Measurements from ENCODE around the gene LRRTM2. TPM values are rescaled to one million over a fixed set of nuclear protein-coding genes. Genes with fewer than 3 reads are reported as not detected.

The LRRTM2 gene
- total and polyA plus RNA-seq, 2 donors (not counting 1 experiment from before 2014, with no cell fraction given): 0.01 TPM; not detected in 1

DNA sequence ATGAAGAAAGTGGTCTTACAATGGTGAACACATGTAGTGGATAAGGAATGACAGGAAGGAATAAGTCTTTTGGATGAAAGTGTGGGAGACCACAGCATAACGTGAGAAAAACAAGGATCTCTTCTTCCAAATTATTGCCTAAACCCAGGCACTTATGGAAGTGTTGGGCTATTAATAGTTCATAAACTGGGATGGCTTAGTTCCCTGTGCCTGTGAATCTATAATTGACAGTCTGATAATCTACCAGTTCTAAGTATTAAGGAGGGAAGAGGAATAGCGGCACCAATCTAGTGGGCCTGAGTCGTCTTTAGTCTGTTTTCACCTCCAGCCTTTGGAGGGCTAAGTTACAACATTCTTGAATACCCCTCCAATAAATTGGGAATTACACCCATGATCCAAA is 39.2 kb upstream of the LRRTM2 start:
- WGBS (ENCODE audit: insufficient coverage): 83% methylated on average over 1 of the region's 3 CpGs
- Histone ChIP-seq H3K79me2 (ENCODE audit: control insufficient read depth, insufficient read depth, low read length) (no peaks in the 10 kb centered on the region), H3K4me1 (ENCODE audit: control insufficient read depth in 2 of 2, insufficient read depth in 2 of 2, low read length in 2 of 2) (no peaks in the 10 kb centered on the region), H3K9ac (ENCODE audit: low read length) (no peak overlapping the region), H4K20me1 (ENCODE audit: control insufficient read depth, insufficient read depth, low read length, poor library complexity, severe bottlenecking) (no peaks in the 10 kb centered on the region), H2AFZ (ENCODE audit: insufficient read depth, low read depth, low read length, poor library complexity, severe bottlenecking) (no peak overlapping the region), H3K4me2 (replicated peaks; ENCODE audit: low read depth, low read length, poor library complexity, severe bottlenecking) (no peak overlapping the region), H3K27ac (ENCODE audit: low read length in 2 of 2) (no peak overlapping the region), H3K27me3 (replicated peaks in 1 of 4; ENCODE audit: control extremely low read depth in 1 of 4, control insufficient read depth in 3 of 4, insufficient read depth in 4 of 4, low read length in 3 of 4) (no peaks in the 10 kb centered on the region), H3K4me3 (ENCODE audit: control extremely low read depth in 1 of 5, extremely low read depth in 1 of 5, insufficient read depth in 1 of 5, low read depth in 2 of 5, low read length in 4 of 5) (no peak overlapping the region), H3K9me3 (ENCODE audit: control extremely low read depth in 1 of 3, control insufficient read depth in 2 of 3, insufficient read depth in 1 of 3, low read length in 2 of 3) (no peaks in the 10 kb centered on the region), H3K36me3 (replicated peaks in 1 of 2; ENCODE audit: control extremely low read depth in 1 of 2, control insufficient read depth in 1 of 2, extremely low read depth in 1 of 2, insufficient read depth in 2 of 2, low read length in 1 of 2) (peaks cover 0 to 4% of the 10 kb centered on the region in 2 experiments)
- H3K27me3 Mint-ChIP-seq: no peaks in the 10 kb centered on the region
- ATAC-seq (ENCODE audit: low read depth): no peak
- ChIA-PET CTCF (no interaction called here), POLR2A (no interaction called here)
- no peak for DNase-seq
- TF ChIP-seq EZH2 (IDR thresholded peaks at IDR 0.05; ENCODE audit: borderline replicate concordance, insufficient read depth, low read depth, low read length, poor library complexity, severe bottlenecking): no peak
- TF ChIP-seq, protein P1, sequence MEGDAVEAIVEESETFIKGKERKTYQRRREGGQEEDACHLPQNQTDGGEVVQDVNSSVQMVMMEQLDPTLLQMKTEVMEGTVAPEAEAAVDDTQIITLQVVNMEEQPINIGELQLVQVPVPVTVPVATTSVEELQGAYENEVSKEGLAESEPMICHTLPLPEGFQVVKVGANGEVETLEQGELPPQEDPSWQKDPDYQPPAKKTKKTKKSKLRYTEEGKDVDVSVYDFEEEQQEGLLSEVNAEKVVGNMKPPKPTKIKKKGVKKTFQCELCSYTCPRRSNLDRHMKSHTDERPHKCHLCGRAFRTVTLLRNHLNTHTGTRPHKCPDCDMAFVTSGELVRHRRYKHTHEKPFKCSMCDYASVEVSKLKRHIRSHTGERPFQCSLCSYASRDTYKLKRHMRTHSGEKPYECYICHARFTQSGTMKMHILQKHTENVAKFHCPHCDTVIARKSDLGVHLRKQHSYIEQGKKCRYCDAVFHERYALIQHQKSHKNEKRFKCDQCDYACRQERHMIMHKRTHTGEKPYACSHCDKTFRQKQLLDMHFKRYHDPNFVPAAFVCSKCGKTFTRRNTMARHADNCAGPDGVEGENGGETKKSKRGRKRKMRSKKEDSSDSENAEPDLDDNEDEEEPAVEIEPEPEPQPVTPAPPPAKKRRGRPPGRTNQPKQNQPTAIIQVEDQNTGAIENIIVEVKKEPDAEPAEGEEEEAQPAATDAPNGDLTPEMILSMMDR (IDR thresholded peaks at IDR 0.05): no peak
- H3K27ac Mint-ChIP-seq: no peak overlapping the region
- intact Hi-C loops (cut with micrococcal nuclease): no loop called here
- H3K4me1 Mint-ChIP-seq: peaks cover 3% of the 10 kb centered on the region
- no peaks in the 10 kb centered on the region for H3K9me3 Mint-ChIP-seq (ENCODE audit: insufficient read depth)
- no peak overlapping the region for H3K4me3 Mint-ChIP-seq

DNA sequence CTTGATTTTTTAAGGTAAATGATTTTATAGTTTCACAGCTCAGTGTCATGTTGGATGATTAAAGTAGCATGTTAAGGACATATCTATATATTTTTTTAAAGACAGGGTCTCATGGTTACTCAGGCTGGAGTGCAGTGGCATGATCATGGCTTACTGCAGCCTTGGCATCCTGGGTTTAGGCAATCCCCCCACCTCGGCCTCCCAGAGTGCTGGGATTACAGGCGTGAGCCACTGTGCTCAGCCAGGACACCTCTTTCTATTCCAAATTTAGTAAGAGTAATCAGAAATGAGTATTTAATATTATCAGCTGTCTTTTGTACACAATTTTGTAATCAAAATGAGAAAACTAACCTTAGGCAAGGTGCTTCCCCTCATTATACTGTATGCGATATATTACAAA is 38.6 kb upstream of the LRRTM2 start:
- POLR2A ChIA-PET: no interaction called here
- H3K27me3 Mint-ChIP-seq: no peaks in the 10 kb centered on the region
- no peaks in the 10 kb centered on the region for H3K9me3 Mint-ChIP-seq (ENCODE audit: insufficient read depth)
- no peak overlapping the region for H3K27ac Mint-ChIP-seq
- Histone ChIP-seq H3K4me2 (replicated peaks; ENCODE audit: low read depth, low read length, poor library complexity, severe bottlenecking) (no peak overlapping the region), H3K9me3 (ENCODE audit: control extremely low read depth in 1 of 3, control insufficient read depth in 2 of 3, insufficient read depth in 1 of 3, low read length in 2 of 3) (no peaks in the 10 kb centered on the region), H3K27ac (ENCODE audit: low read length in 2 of 2) (no peak overlapping the region), H2AFZ (ENCODE audit: insufficient read depth, low read depth, low read length, poor library complexity, severe bottlenecking) (no peak overlapping the region), H3K9ac (ENCODE audit: low read length) (no peak overlapping the region), H3K4me3 (ENCODE audit: control extremely low read depth in 1 of 5, extremely low read depth in 1 of 5, insufficient read depth in 1 of 5, low read depth in 2 of 5, low read length in 4 of 5) (no peak overlapping the region), H3K27me3 (replicated peaks in 1 of 4; ENCODE audit: control extremely low read depth in 1 of 4, control insufficient read depth in 3 of 4, insufficient read depth in 4 of 4, low read length in 3 of 4) (no peaks in the 10 kb centered on the region), H3K4me1 (ENCODE audit: control insufficient read depth in 2 of 2, insufficient read depth in 2 of 2, low read length in 2 of 2) (no peaks in the 10 kb centered on the region), H4K20me1 (ENCODE audit: control insufficient read depth, insufficient read depth, low read length, poor library complexity, severe bottlenecking) (no peaks in the 10 kb centered on the region), H3K36me3 (replicated peaks in 1 of 2; ENCODE audit: control extremely low read depth in 1 of 2, control insufficient read depth in 1 of 2, extremely low read depth in 1 of 2, insufficient read depth in 2 of 2, low read length in 1 of 2) (peaks cover 0 to 4% of the 10 kb centered on the region in 2 experiments), H3K79me2 (ENCODE audit: control insufficient read depth, insufficient read depth, low read length) (no peaks in the 10 kb centered on the region)
- H3K4me3 Mint-ChIP-seq: no peak overlapping the region
- DNase-seq: no peak
- peaks cover 3% of the 10 kb centered on the region for H3K4me1 Mint-ChIP-seq
- ATAC-seq (ENCODE audit: low read depth): no peak
- intact Hi-C loops (cut with micrococcal nuclease): no loop called here
- 100% methylated on average over 2 of the region's 3 CpGs for WGBS (ENCODE audit: insufficient coverage)
- CTCF ChIA-PET: no interaction called here
- no peak for TF ChIP-seq EZH2 (IDR thresholded peaks at IDR 0.05; ENCODE audit: borderline replicate concordance, insufficient read depth, low read depth, low read length, poor library complexity, severe bottlenecking)
- TF ChIP-seq, protein P1 (IDR thresholded peaks at IDR 0.05): no peak
